Measurements from ENCODE around the gene CYS1.
A peak's percentile ranks its signal among the peaks of the same experiment; 100 is the strongest.

The CYS1 gene

DNA sequence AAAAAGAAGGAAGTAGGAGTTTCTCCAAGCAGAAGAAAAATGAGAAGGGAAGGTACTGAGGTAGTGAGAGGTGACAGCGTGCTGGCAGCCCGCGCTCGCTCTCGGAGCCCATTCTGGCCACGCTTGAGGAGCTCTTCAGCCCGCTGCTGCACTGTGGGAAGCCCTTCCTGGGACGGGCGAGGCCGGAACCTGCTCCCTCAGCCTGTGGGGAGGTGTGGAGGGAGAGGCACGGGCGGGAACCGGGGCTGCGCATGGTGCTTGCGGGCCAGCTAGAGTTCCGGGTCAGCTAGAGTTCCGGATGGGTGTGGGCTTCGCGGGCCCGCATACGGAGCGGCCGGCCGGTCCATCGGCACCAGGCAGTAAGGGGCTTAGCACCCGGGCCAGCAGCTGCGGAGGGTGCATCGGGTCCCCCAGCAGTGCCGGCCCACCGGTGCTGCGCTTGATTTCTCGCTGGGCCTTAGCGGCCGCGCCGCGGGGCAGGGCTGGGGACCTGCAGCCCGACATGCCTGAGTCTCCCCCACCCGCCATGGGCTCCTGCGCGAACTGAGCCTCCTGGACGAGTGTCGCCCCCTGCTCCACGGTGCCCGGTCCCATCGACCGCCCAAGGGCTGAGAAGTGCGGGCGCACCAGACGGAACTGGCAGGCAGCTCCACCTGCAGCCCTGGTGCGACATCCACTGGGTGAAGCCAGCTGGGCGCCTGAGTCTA lies 11.1 kb upstream of the CYS1 start:
- peak; percentile 47 for DNase-seq

DNA sequence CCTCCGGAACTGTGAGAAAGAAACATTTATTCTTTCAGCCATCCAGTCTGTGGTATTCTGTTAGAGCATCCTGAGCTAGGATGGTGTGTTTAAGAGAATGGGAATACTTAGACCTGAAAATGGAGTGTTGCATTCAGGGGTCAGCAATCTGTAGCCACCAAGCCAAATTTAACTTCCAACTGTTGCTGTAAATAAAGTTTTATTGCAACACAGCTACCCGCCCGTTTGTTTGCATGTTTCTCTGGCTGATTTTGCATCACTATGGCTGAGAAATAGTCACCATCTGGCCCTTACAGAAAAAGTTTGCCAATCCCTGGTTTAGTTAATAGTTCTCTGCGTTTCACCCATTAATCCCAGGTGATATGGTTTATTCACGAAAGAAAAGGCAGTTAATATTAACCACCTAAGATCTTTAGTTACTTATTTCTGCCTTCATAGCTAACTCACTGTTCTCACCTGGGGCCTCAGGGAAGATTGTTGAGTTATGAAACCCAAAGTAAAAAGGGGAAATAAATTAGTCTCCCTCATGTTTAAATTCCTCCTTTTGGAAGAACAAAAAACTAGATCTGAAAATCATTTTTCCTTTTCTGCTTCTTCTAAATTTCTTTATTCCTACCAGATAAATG lies 9.5 kb upstream of the CYS1 start:
- DNase-seq: no peak

DNA sequence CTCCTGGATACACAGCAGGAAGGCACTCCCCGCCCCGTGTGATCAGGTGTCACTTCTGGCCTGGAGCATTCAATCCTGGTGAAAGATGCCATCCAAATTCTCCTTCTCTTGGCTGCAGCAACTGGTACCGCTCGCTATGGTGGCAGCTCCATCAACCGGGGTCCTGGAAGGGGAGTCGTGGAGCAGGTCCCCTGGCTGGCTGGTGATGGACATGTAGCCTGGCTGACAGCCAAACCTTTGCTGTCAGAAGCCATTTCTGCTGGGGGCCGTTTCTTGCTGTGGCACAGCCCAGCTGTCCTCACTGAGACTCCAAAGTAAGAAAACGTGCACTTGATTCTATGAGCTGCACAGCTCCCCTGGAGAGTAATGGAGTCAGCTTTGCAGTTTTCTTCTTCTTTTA lies 7.1 kb upstream of the CYS1 start:
- no peak for DNase-seq

DNA sequence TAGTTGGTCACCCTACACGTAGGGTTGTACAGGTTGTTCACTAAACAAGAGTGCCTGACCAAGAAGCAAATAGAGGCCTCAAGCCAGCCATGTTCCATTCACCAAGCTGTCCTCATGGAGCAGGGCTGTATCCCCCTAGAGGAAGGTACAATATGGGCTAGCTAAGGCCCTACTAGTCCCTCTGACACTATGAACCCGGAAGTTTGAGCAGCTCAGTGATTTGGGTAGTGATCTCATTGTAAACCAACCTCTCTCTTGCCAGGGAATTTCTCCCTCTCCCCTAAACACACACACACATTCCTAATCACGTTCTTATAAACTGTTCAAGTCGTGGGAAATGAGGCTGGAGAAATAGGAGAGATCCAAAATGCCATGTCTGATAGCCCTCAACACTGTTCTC lies 6.7 kb upstream of the CYS1 start:
- no peak for DNase-seq

DNA sequence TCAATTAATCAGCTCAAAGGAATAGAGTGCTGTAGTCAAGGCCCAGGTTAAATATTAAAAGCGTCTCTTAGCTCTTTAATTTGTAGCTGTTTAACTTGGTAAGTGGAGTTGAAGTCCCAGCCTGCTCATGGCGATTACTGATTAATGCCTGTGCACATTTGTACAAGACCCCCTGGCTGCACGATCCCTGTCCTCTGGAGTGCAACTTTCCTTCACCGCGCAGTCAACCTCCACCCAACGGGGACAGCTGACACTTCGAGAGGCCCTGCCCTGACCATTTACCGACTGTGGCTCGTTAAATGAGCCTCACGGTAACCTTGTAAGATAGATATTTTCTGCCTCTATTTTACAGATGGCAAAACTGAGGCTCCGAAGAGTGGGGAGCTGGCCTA lies 5.5 kb upstream of the CYS1 start:
- DNase-seq: no peak

DNA sequence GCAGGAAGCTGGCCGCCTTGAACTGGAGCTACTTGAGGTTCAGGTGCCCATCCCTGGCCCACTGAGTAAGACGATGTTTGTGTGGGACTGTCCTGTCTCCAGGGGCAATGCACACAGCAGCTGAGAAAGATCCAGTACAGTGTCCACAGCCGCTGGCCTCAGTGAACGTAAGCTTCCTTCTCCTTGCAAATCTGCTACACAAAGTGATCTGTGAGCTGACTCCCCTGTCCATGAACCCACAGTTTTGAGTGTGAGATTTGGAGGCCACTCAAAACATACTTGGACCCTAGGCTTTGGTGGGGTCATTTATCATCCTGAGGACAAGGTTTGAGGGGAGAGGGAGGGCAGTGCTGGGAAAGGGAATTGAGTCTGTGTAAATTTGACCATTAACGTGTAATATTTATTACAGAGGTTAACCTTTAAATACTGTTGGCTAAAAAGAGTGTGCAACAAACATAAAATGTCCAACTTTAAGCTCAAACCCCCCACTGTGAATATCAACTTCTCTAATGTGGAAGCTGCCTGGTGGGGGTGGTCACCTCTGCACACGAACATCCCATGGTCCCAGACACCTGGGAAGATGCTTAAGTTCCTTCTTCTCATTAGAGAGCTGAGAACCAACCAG lies 4.9 kb upstream of the CYS1 start:
- DNase-seq: no peak

DNA sequence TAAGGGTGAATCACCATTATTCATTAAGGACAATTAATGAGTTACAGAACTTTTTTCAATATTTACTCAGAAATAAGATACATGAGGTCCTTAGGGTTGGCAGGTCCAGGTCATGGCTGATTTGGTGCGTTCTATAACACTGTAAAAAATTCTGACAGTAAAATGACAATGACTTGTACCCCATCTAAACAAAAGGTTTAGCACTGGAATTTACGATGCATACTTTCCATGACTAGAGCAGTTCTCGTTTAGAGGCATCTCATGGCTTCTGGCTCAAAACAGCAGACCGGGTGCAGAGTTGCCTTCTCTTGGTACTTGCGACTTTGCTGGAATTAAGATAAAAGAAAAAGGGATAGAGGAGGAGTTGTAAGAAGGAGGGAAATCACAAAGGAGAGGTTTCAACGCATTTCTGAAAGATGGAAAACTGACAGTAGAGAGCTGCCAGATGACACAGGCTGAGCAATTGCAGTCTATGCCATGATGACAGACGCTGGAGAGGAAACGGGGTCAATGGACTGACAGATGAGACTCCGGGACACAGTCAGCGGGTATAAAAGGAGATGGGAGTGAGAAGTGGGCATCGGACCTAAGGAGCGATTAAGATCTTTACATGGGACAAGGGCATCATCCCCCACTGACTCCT lies 4.1 kb upstream of the CYS1 start:
- no peak for DNase-seq

DNA sequence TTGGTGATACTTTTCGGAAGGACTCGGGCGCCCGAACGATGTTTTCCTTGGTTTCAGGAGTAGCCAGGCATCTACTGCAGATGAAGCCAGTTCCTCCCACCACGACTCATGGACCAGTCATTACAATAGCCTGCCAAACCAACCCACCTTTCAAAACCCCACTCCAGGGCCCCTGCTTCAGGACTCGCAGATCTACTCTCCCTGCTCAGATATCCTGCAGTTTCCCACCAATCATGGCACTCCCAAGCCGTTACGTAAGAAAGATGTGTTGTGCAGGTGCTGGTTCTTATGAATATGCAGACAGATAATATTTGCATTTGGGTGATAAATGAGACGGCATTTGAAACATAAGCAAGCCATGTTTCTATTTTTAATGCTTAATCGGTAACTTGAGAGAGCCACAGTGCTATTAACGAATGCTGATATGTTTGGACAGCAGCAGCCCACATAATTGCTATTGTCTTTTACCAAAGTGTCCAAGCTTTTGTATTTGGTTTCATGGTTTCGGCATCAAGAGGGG lies 3.5 kb upstream of the CYS1 start:
- DNase-seq: no peak

DNA sequence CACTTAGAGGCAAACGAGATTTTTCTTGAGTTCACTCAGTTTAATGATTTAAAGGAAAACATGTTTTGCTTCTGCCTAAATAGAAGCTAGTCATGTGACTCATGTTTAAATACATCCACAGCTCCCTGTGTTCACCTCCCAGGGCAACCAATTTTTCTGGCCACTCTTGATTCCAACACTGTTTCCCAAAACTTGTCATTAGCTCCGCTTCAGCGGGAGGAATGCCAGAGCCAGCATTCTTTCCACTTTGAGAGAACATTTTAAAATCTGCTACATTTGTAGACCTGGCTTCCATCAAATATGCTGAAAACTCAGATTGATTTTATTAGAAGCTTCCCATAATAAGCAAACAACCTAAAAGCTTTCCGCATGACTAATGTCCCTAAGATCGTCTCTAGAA lies 2.8 kb upstream of the CYS1 start:
- no peak for DNase-seq

DNA sequence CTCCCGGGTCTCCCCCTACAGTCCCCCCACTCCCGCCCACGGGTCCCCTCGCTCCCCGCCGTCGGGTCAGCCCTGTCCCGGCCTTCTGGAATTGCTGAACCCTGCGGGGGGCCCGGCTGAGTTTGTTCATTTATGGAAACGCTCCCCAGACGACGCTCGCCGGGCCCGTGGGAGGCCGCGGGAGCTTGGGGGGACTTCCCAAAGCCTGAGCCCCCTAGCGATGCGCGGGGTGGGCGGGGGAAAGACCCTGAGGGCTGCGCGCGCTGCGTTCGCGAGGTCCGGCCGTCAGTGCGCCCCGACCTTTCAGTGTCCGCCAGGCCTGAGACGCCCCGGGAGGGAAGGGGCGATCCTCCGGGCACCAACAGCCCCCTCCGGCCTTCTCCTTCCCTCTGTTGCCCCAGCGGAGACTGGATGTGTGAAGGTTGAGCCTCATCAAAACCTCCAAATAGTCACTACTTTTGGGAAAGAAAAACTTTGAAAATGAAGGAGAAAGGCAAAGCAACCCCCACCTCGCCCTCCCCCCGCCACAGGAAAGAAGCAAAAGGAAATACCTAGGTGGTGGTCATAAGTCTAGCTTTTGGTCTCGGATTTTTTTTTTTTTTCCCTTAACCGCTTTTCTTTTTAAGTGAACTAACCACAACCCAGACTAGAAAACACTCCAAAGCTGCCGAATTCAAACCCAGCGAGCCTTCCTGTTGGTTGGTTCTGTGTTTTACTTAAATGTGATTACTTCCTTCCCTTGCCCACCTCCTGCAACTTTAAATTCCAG lies 509 bp upstream of the CYS1 start:
- peak; percentile 38 for DNase-seq

DNA sequence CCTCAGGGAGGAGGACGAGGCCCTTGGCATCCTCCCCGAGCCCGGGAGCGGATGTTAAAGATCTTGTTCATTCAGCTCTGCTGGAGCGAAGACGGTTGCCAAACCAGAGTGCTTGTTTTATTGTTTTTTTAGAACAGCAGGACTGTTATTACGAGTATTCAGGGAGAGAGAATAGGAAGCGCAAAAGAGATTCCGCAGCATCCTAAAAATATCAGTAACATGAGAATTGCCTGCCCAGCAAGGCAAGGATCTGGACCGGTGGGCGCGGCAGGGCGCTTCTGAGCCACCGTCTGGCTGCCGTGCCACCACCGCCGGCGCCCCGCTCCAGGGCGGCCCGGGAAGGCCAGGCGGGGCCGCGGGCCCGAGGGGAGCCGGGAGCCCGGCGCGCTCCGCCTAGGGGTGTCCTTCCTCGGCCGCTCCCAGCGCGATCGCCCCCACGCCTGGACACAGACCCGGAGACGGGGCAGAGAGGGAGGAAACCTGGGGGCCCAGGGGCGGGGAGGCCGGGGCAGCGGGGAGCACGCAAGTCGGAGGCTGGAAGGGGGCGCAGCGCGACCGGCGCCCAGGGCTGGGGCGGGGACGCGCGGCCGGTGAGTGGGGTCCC lies 843 bp downstream of the CYS1 start:
- peak; percentile 49 for DNase-seq

DNA sequence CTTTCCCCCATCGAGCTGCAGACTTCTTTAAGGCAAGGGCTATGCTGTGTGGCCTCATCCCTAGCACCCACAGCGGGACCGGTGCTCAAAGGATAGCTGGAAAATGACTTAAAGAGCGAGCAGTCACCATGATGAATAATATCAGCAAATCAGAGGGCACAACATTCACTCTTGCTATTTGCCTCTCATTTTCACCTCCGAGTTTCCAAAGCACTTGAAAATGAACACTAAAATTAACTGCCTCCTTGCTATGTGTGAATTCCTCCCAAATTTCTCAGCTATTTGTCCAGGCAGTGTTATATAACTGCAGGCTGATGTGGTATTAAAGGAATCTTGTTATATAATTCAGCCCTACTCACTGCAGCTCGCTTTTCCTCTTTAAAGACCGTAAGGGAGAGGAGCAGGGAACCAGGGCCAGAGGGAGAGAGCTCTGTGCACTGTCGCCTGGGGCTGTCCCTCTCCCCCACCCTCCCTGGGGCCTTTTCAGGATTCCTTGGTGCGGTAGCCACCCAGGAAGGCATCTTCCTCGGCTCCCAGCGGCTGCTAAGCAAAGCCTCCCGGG lies 1.4 kb downstream of the CYS1 start:
- DNase-seq: no peak

DNA sequence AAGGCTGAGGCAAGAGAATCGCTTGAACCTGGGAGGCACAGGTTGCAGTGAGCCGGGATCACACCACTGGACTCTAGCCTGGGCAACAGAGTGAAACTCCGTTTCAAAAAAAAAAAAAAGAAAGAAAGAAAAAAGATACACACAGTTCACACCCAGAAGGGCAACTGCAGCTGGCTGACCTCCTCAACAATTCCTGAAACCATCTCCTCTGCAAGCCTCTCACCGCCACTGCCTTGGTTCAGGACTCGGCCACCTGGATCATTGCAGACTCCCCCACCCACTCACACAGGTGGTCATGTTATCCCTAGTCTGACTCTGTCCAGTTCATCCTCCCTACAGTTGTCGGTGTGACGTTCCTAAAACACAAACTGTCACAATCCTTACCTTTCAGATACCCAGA lies 2.2 kb downstream of the CYS1 start:
- DNase-seq: no peak

DNA sequence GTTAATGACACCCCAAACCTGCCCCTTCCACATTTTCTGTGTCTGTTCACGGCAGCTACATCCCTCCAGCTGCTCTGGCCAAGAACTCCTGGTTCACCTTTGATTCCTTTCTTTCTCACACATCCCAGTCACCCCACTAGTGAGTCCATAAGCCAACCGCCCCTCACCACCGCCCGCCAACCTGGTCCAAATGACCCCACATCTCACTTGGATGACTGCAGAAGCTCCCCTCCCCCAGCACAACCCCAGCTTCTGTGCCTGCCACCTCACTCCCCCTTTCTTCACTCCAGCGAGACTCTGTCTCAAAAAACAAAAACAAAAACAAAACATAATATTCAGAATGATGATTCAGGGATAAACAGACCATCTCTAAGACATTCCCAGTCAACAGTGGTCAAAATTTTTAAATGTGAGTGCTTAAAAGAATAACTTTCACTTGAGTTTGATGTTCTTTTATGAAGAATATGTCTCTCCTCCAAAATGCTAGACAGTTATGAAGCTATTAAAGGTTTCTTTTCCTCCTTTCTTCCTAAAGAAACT lies 3.2 kb downstream of the CYS1 start:
- no peak for DNase-seq

DNA sequence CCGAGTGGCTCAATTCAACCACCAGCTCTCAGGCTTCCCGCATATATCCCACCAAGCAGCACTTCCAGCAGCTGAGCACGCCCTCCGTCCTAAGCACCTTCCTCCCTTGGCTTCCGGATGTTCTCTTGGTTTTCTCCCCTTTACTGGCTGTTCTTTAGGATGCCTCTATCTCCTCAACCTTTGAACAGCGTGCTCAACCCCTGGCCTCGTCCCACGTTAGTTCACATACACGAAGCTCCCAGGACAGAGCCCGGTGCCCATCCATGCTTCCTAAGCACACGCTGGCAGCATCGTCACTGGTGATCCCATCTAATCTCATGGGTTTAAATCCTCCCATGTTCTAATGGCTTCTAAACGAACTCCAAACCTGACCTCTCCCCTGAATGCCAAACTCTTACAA lies 3.7 kb downstream of the CYS1 start:
- no peak for DNase-seq

DNA sequence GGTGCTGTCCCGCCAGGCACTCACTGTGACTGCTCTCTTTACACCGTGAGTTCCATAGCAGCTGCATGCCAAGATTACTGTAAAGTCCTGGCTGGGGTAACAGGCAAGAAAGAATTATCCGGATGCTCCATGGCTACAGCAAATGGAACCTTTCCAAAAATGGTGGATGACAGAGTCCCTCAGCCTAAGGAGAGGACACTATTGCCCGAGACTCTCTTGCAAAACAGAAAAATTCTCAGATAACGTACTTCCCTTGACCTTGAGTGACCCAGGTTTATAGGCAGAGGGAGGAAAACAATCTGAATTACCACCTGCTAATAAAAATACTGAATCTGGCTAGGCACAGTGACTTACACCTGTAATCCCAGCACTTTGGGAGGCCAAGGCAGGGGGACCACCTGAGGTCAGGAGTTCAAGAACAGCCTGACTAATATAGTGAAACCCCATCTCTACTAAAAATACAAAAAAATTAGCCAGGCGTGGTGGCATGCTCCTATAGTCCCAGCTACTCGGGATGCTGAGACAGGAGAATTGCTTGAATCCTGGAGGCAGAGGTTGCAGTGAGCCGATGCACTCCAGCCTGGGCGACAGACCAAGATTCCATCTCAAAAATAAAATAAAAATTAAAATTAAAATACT lies 4.5 kb downstream of the CYS1 start:
- DNase-seq: no peak

DNA sequence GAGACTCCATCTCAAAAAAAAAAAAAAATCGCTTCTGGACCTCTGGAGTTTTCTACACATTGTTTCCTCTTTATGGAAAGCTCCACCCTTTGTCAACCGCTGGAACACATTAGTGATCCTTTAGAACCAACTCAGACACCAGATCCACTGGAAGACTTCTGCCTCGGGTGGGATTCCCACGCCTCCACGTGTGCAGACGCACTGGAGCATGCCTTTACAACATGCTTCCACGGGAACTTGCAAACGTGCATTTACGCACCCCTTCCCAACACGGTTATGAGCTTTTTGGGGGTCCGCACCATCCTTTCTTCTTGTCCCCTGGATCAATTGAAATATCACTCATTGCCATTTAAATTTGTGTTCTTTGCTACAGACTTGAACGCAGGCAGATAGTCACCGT lies 5.1 kb downstream of the CYS1 start:
- no peak for DNase-seq

DNA sequence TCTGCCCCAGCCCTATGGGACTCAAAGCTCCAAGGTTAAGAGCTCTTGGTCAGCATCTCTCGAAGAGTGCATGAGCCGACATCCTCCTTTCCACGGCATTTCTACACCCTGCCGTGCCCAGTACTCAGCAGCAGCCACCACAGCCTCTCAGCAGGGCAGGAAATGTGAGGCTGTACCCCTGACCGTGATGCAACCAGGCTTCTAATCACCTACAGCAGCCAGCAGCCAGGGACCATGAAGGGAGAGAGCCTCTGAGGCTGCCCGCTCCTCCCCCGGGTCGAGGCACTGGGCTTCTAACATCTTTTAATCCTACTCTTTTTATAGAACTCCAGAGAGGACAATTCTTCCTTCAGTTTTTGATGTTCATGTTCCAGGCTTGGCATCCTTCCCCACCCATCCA lies 6.5 kb downstream of the CYS1 start:
- no peak for DNase-seq

DNA sequence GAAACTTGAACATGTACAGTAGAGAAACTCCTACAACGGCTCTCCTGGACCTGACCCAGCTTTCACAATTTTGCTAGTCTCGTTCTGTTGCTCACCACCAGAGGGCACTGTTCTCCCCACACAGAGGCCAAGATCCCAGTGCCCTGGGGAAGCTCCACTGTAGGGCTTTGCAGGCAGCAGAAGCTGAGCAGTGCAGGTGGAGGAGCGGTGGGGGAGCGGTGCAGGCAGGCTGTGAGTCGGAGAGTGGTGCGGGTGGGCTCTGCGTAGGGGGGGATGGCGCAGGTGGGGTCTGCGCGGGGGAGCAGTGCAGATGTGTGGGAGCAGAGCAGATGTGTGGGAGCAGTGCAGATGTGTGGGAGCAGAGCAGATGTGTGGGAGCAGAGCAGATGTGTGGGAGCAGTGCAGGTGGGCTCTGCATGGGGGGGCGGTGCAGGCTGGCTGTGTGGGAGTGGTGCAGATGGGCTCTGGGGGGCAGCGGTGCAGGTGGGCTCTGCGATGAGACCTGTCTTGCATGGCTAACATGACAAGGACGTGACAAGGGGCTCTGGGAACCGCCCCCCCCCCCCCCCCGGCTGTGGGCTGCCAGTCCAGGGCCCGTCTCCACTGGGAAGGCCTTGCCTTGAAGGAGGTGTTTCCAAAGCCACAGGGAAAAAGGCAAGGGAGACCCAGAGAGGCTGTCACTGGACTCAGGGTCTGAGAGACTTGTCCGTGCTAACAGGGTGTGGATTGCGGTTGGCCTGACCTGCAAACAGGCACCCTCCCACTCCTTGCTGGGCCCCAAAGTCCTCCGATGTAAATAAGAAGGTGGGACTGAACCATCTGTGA lies 7.3 kb downstream of the CYS1 start:
- DNase-seq: peak; percentile 68

DNA sequence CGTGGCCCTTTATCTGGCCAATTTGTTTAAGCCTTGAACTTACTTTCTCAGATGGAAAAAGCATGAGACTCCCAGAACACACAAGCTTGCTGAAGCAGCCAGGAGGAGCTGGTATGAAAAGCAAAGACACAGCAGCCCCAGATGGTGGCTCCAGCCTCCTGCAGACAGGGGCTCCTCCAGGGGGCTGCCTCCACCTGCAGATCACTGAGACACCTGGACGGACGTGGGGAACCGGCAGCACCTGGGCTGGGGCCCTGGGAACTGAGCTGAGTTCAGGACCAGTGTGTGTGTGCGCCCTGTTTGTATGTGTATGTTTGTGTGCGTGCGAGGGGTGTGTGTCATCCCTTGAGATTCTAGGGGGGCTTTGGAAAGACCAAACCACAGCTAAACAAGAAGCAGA lies 8.6 kb downstream of the CYS1 start:
- DNase-seq: no peak

DNA sequence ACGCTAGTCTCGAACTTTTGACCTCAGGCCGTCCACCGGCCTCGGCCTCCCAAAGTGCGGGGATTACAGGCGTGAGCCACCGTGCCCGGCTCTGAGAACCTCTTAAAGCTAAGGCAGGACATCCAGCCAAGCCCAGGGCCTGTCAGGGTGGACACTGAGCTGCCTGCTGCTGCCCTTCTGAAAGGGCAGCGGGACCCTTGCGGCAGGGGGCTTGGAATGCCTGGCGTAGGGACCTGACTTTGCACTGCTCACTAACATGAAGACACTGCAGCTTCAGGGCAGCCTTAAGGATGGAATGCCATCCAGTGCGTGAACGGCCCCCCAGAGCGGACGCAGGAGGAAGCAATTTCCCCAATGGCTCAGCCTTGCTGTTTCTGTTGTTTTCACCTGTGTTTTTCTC lies 9.0 kb downstream of the CYS1 start:
- DNase-seq: no peak
